ENCODE measurements around the gene PAOX. TPM values are rescaled to one million over a fixed set of nuclear protein-coding genes. Genes with fewer than 3 reads are reported as not detected.

Gene PAOX
- total and polyA plus RNA-seq, 2 of the 4 experiments (the other 2 are of a cell fraction) = 3.8 to 4.5 TPM

GRCh38 chr10:133400624-133401424 lies 21.8 kb downstream of the PAOX start:
- 100% methylated on average over 3 of the region's 10 CpGs; no CpG with 5 or more reads in 1 of the 2 experiments for WGBS, 2 experiments (ENCODE audit: extremely low coverage in 2 of 2, insufficient read length in 1 of 2)
- TF ChIP-seq CEBPB (IDR thresholded peaks at IDR 0.05; ENCODE audit: low read depth, low read length) = no peak
- no peak for TF ChIP-seq MAZ (IDR thresholded peaks at IDR 0.05; ENCODE audit: borderline replicate concordance, low read depth, low read length)
- TF ChIP-seq MXI1 (IDR thresholded peaks at IDR 0.05; ENCODE audit: borderline replicate concordance, low read depth, low read length) = no peak
- TF ChIP-seq SMC3 (IDR thresholded peaks at IDR 0.05; ENCODE audit: low read depth, low read length) = no peak
- no peak for TF ChIP-seq RCOR1 (IDR thresholded peaks at IDR 0.05; ENCODE audit: insufficient replicate concordance, low read length)
- TF ChIP-seq POLR2A (IDR thresholded peaks at IDR 0.05; ENCODE audit: low read depth, low read length) = no peak
- TF ChIP-seq NFE2L2 (IDR thresholded peaks at IDR 0.05; ENCODE audit: low read depth, low read length) = no peak
- TF ChIP-seq BHLHE40 (IDR thresholded peaks at IDR 0.05; ENCODE audit: low read depth, low read length) = no peak
- TF ChIP-seq CHD1 (IDR thresholded peaks at IDR 0.05; ENCODE audit: low read depth, low read length) = no peak
- no peak for TF ChIP-seq MAFK (IDR thresholded peaks at IDR 0.05; ENCODE audit: low read depth, low read length)
- TF ChIP-seq USF2 (IDR thresholded peaks at IDR 0.05; ENCODE audit: low read depth, low read length) = no peak
- no peak for TF ChIP-seq FOS (IDR thresholded peaks at IDR 0.05; ENCODE audit: low read depth, low read length)

More at GRCh38 chr10:133400624-133401424, 21.8 kb downstream of the PAOX start:
- Histone ChIP-seq H3K23ac (ENCODE audit: low read depth, low read length) (no peak overlapping the region), H2AFZ (replicated peaks; ENCODE audit: low read length, poor library complexity) (no peak overlapping the region), H3K14ac (replicated peaks; ENCODE audit: low read depth, low read length) (no peak overlapping the region), H3K18ac (ENCODE audit: low read depth, low read length) (no peak overlapping the region), H2BK20ac (ENCODE audit: low read depth, low read length) (no peak overlapping the region), H2BK15ac (ENCODE audit: low read depth, low read length) (no peak overlapping the region), H3K4me3 (ENCODE audit: insufficient read depth, low read depth, low read length) (no peak overlapping the region), H4K8ac (ENCODE audit: low read depth in 2 of 2, low read length in 2 of 2) (no peak overlapping the region), H3K4me1 (ENCODE audit: control insufficient read depth, insufficient read depth, low read length) (peaks cover 2% of the 10 kb centered on the region; the same call in 1 of the 2 replicates), H2BK5ac (ENCODE audit: low read depth, low read length, poor library complexity, severe bottlenecking) (no peak overlapping the region), H2BK120ac (ENCODE audit: low read depth, low read length) (no peak overlapping the region), H3K9me3 (ENCODE audit: control insufficient read depth, insufficient read depth, low read length) (no peaks in the 10 kb centered on the region), H3K4ac (ENCODE audit: low read depth, low read length) (no peak overlapping the region), H4K20me1 (ENCODE audit: insufficient read depth, low read length) (peaks cover 5% of the 10 kb centered on the region; the same call in 1 of the 2 replicates), H3K56ac (ENCODE audit: extremely low read depth, insufficient read depth, low read length) (no peak overlapping the region), H3K27me3 (ENCODE audit: control insufficient read depth, insufficient read depth, low read length) (no peaks in the 10 kb centered on the region), H3K9me1 (ENCODE audit: insufficient read depth, low read length) (peaks cover 9% of the 10 kb centered on the region; the same call in 1 of the 2 replicates), H3K4me2 (ENCODE audit: low read depth, low read length) (no peak overlapping the region), H2AK5ac (ENCODE audit: low read depth, low read length) (no peak overlapping the region), H2AK9ac (replicated peaks; ENCODE audit: low read depth, low read length, poor library complexity) (no peak overlapping the region), H3K36me3 (ENCODE audit: control insufficient read depth, insufficient read depth, low read length) (peaks cover 55% of the 10 kb centered on the region), H4K5ac (ENCODE audit: low read depth, low read length) (no peak overlapping the region), H4K91ac (ENCODE audit: insufficient read depth, low read depth, low read length) (no peak overlapping the region), H3K79me1 (ENCODE audit: low read depth in 1 of 2, low read length in 2 of 2) (peaks cover 28 to 56% of the 10 kb centered on the region in 2 experiments), H3K27ac (ENCODE audit: insufficient read depth, low read length) (no peak overlapping the region), H3K9ac (ENCODE audit: low read depth, low read length) (no peak overlapping the region)
- DNase-seq (no peak), ATAC-seq (ENCODE audit: low read depth) (no peak)
- no TSS peak for BruUV-seq (replicated peaks)
- in situ Hi-C loops (cut with MboI; ENCODE audit: low sequenced_read_pairs) = no loop called here
- dilution Hi-C loops (cut with HindIII; ENCODE audit: low sequenced_read_pairs, unreplicated experiment) = no loop called here
- ChIA-PET POLR2A (ENCODE audit: unreplicated experiment) (no interaction called here), CTCF (no interaction called here)
- intact Hi-C loops (cut with micrococcal nuclease) = no loop called here
